Measurements from ENCODE around the gene LAG3.

Gene LAG3

GRCh38 chr12:6753772-6754356, 18.5 kb upstream of the LAG3 start:
- peak overlapping the region; percentile 8; the same call in 1 of the 2 replicates for H3K4me3 ChIP-seq (ENCODE audit: low read length)
- TF ChIP-seq CTCF (conservative IDR thresholded peaks at IDR 0.05; ENCODE audit: low read length) = peak; percentile 93; the same call in 1 of the 2 replicates
- DNase-seq (ENCODE audit: low read depth) = no peak

GRCh38 chr12:6754411-6754810, 17.9 kb upstream of the LAG3 start:
- TF ChIP-seq CTCF (conservative IDR thresholded peaks at IDR 0.05; ENCODE audit: low read length) = no peak
- no peak for DNase-seq (ENCODE audit: low read depth)
- no peak overlapping the region for H3K4me3 ChIP-seq (ENCODE audit: low read length)

- no peak overlapping the region for H3K4me3 ChIP-seq (ENCODE audit: low read length)
- no peak for DNase-seq (ENCODE audit: low read depth)
- no peak for TF ChIP-seq CTCF (conservative IDR thresholded peaks at IDR 0.05; ENCODE audit: low read length)
These were observed 15.2 kb upstream of the LAG3 start for GRCh38 chr12:6757028-6757690.

GRCh38 chr12:6758506-6759095, 13.7 kb upstream of the LAG3 start:
- TF ChIP-seq CTCF (conservative IDR thresholded peaks at IDR 0.05; ENCODE audit: low read length) = no peak
- DNase-seq (ENCODE audit: low read depth) = no peak
- no peak overlapping the region for H3K4me3 ChIP-seq (ENCODE audit: low read length)

- TF ChIP-seq CTCF (conservative IDR thresholded peaks at IDR 0.05; ENCODE audit: low read length) = no peak
- H3K4me3 ChIP-seq (ENCODE audit: low read length) = no peak overlapping the region
- DNase-seq (ENCODE audit: low read depth) = no peak
These were observed 12.6 kb upstream of the LAG3 start for GRCh38 chr12:6759741-6760140.

- TF ChIP-seq CTCF (conservative IDR thresholded peaks at IDR 0.05; ENCODE audit: low read length) = no peak
- peak overlapping the region; percentile 35 for H3K4me3 ChIP-seq (ENCODE audit: low read length)
- no peak for DNase-seq (ENCODE audit: low read depth)
These were observed 8.9 kb upstream of the LAG3 start for GRCh38 chr12:6763380-6763779.
